ENCODE results near the gene TPSD1.
"Not testable (repeated sequence)": the region's sequence is repeated elsewhere in the genome, so short reads cannot be mapped to it uniquely, and the experiment has no call there.

Gene TPSD1

GRCh38 chr16:1225051-1225451, 30.8 kb upstream of the TPSD1 start, which contains the start of gene TPSG1:
Gene TPSG1, minus strand, starts transcription at chr16:1225268. Its CDS starts 16 bp downstream, at chr16:1225252.
- no peak for DNase-seq (ENCODE audit: low read depth)
- H3K4me3 ChIP-seq (ENCODE audit: control insufficient read depth, low read depth, low read length) = no peak within 1 kb of the TSS
- no peak for TF ChIP-seq CTCF (IDR thresholded peaks at IDR 0.05; ENCODE audit: control insufficient read depth, insufficient read depth, low read depth, low read length, missing control alignments)

GRCh38 chr16:1225728-1226311, 30.0 kb upstream of the TPSD1 start:
- not testable (repeated sequence) for DNase-seq (ENCODE audit: low read depth); H3K4me3 ChIP-seq (ENCODE audit: control insufficient read depth, low read depth, low read length)

DNA sequence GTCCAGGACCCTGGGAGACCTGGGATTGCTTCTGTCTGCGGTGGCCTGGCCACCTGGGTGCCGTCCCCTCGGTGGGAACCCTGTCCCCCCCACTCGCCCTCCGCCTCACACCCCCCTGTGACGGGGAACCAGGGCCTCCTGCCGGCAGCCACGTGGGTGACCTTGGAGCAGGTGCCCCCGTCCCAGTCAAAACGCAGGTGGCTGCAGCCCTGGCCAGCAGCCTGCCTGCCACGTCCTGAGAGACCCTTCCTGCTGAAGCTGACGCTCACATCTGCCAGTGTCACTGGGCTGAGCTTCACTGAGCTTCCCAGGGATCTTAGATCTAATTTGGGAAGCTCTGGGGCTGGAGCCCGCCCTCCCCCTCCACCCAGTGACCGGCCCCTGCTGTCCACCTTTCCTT, 29.2 kb upstream of the TPSD1 start:
- not testable (repeated sequence) for H3K4me3 ChIP-seq (ENCODE audit: control insufficient read depth, low read depth, low read length); DNase-seq (ENCODE audit: low read depth)

DNA sequence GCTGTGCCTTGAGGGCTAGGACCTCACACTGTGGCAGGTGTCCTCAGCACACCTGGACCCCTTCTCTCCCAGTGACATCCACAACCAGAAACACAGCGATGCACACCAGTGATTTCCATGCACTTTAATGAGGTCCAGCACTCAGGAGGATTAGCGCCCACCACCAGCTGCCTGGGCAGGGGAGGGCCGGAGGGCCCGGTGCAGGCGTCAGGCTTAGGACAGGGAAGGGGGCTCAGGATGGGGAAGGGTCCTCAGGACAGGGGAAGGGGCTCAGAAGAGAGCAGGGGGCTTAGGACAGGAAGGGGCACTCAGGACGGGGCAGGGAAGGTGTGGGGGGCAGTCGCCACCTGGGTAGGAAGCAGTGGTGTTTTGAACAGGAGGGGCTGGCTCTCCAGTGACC, 27.6 kb upstream of the TPSD1 start:
- not testable (repeated sequence) for DNase-seq (ENCODE audit: low read depth); H3K4me3 ChIP-seq (ENCODE audit: control insufficient read depth, low read depth, low read length)

DNA sequence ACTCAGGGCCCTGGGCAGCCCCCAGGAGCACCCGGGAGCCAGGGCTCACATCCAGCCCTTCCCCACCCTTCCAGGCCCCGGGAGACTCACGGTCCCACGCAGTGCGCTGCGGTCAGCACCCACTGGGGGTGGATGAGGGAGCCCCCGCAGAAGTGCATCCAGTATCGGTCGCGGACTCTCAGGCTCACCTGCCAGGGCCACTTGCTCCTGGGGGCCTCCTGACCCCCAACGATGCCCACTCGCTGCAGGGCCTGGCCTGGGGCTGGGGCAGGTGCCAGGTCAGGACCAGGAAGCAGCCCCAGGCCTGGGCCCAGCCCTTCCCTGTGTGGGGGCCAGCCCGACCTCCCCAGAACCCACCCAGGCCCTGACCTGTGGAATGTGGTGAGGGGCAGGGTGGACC, 26.4 kb upstream of the TPSD1 start:
- not testable (repeated sequence) for H3K4me3 ChIP-seq (ENCODE audit: control insufficient read depth, low read depth, low read length); DNase-seq (ENCODE audit: low read depth)

- H3K4me3 ChIP-seq (ENCODE audit: control insufficient read depth, low read depth, low read length); DNase-seq (ENCODE audit: low read depth): not testable (repeated sequence)
Measured at GRCh38 chr16:1230084-1230470, 25.8 kb upstream of the TPSD1 start, which contains the start of gene TPSB2. Gene TPSB2, minus strand, starts transcription at chr16:1230184. Its CDS starts 233 bp downstream, at chr16:1229951.

DNA sequence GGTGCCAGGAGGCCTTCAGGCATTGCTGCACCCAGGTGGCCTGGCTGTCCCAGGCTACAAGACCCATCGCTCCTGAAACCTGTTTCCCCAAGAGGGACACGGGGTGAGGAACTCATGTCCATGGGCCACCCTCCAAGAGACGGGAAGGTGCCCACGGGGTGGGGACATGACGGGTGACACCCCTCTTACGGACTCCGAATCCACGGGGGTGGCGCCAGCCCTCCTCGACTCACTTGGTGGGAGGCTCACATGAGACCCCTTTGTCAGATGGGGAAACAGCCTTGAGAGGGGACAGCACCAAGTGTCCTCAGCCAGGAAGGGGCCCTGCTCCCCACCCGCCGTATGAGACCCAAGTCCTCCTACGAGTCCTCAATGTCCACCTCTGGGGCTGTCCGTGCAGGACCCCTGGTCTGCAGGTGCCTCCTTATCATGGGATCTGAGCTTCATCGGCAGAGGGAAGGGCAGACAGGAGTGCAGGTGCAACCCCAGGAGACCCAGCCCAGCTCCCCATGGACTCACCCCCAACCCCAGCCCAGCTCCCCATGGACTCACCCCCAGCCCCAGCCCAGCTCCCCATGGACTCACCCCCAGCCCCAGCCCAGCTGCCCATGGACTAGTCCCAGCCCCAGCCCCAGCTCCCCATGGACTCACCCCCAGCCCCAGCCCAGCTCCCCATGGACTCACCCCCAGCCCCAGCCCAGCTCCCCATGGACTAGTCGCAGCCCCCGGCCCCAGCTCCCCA, 25.2 kb upstream of the TPSD1 start:
- H3K4me3 ChIP-seq (ENCODE audit: control insufficient read depth, low read depth, low read length); DNase-seq (ENCODE audit: low read depth): not testable (repeated sequence)

- H3K4me3 ChIP-seq (ENCODE audit: control insufficient read depth, low read depth, low read length); DNase-seq (ENCODE audit: low read depth): not testable (repeated sequence)
Measured at GRCh38 chr16:1231301-1231700, 24.6 kb upstream of the TPSD1 start.

DNA sequence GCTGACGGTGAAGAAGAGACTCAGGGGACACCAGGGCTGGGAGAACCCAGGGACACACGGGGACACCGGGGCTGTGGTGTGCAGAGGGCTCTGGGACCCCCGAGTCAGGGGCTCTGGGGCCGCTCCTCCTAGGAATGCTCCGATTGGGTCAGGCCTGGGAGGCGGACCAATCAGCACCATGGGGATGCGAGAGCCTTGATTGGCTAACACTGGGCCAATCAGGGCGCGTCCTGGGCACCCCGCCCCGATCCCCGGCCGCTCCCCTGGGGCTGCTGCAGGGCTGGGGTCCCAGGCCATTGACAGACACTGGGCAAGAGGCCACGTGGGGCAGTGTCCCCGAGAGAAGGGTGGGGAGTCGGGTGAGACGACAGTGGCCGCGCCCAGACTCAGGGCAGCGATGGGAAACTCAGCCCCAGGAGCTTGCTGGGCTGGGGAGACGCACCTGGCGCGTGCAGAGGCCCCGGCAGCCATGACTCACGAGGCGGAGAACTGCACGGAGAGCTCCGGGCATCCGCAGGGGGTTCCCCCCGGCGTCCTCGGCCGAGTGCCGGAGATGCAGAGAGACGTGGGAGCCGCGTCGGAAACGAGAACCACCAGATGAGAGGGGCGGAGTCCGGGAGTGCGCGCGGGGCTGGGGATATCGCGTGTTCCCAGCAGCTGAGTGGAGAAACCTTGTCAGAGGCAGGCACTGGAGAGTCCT, 23.7 kb upstream of the TPSD1 start:
- not testable (repeated sequence) for H3K4me3 ChIP-seq (ENCODE audit: control insufficient read depth, low read depth, low read length); DNase-seq (ENCODE audit: low read depth)

DNA sequence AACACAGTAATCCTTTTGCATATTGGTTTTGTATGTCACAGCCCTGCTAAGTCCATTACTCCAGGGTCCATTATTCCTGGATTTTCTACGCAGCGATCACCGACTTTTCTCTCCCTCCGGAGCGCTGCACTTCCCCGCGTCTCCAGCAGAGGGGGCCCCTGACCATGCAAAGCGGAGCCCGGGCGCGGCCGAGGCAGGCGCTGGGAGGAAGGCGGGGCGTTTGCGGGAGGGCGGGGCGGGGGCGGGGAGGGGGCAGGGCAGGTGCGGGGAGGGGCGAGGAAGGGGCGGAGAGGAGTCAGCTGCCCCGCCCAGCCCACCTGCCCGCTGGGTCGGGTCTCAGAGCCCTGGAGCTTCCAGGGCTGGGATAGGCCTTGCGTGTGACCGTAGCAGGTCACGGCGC, 19.2 kb upstream of the TPSD1 start:
- not testable (repeated sequence) for DNase-seq (ENCODE audit: low read depth); H3K4me3 ChIP-seq (ENCODE audit: control insufficient read depth, low read depth, low read length)

DNA sequence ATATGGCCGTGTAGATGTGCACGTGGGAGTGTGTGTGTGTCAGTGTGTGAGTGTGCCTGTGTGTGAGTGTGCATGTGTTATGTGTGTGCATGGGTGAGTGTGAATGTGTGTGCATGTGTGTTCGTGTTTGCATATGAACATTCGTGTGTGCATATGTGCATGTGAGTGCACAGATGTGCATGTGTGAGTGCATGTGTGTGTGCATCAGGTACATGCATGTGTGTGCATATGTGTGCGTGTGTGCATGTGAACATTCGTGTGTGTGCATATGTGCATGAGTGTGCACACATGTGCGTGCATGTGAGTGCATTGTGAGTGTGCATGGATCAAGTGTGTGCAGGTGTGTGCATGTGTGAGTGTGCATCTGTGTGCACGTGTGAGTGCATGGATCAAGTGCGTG, 17.9 kb upstream of the TPSD1 start:
- no peak for TF ChIP-seq CTCF (IDR thresholded peaks at IDR 0.05; ENCODE audit: control insufficient read depth, insufficient read depth, low read depth, low read length, missing control alignments)
- DNase-seq (ENCODE audit: low read depth) = no peak
- H3K4me3 ChIP-seq (ENCODE audit: control insufficient read depth, low read depth, low read length) = no peak overlapping the region

DNA sequence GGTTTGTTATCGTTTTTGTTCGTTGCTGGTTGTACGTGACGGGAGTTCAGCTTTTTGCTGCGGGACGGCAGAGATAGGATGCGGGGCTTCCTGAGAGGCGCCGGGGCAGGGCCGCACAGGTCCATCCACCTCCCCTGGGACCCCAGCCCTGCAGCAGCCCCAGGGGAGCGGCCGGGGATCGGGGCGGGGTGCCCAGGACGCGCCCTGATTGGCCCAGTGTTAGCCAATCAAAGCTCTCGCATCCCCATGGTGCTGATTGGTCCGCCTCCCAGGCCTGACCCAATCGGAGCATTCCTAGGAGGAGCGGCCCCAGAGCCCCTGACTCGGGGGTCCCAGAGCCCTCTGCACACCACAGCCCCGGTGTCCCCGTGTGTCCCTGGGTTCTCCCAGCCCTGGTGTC, 17.0 kb upstream of the TPSD1 start:
- not testable (repeated sequence) for H3K4me3 ChIP-seq (ENCODE audit: control insufficient read depth, low read depth, low read length); DNase-seq (ENCODE audit: low read depth)

DNA sequence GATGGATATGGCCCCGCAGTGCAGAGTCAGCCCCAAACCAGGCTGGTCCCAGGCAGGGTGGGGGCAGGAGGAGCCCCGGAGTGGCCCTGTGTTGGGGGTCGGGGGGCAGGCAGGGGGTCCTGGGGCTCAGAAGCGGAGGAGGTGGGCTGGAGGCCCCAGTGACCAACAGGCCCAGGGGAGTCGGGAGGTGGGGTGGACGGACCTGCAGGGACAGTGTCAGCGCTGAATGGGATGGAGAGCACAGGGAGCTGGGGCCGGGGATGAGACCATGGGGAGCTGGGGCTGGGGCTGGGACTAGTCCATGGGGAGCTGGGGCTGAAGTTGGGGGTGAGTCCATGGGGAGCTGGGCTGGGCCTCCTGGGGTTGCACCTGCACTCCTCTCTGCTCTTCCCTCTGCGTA, 16.3 kb upstream of the TPSD1 start:
- not testable (repeated sequence) for H3K4me3 ChIP-seq (ENCODE audit: control insufficient read depth, low read depth, low read length); DNase-seq (ENCODE audit: low read depth)

- DNase-seq (ENCODE audit: low read depth); H3K4me3 ChIP-seq (ENCODE audit: control insufficient read depth, low read depth, low read length): not testable (repeated sequence)
Measured at GRCh38 chr16:1240436-1240835, 15.4 kb upstream of the TPSD1 start, which contains the start of gene TPSAB1. Gene TPSAB1, plus strand, starts transcription at chr16:1240705. Its CDS starts 234 bp downstream, at chr16:1240939.

GRCh38 chr16:1241081-1241480, 14.8 kb upstream of the TPSD1 start:
- not testable (repeated sequence) for DNase-seq (ENCODE audit: low read depth); H3K4me3 ChIP-seq (ENCODE audit: control insufficient read depth, low read depth, low read length)

GRCh38 chr16:1243363-1243762, 12.5 kb upstream of the TPSD1 start:
- H3K4me3 ChIP-seq (ENCODE audit: control insufficient read depth, low read depth, low read length); DNase-seq (ENCODE audit: low read depth): not testable (repeated sequence)
